GM10847 (cell line): ENCODE measurements around the gene HDAC9.

Source experiments
- POLR2A ChIP-seq: IDR thresholded peaks from 2 replicates; pipeline ENCODE4 v1.6.1; 2011; ENCODE audit not compliant: insufficient read length; ENCODE audit errors: extremely low read depth

The HDAC9 gene

DNA sequence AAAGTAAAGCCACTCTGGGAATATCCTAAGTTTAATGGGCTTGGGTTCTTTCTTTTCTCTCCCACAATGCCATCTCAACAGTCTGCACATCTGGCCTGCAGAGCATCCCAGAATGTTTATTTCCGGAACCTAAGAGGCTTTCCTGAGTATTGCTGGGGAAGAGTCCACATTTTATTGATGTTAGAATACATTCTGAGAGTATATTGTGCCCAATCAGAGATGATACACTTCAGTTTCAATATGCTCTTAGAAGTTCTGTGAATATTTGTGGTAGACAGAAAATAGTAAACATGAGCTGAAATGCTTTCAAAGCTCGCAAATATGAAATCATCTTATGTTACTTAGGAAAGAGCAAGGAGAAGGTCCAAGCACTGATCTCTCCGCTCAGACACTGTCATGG, 421.3 kb downstream of the HDAC9 start:
- TF ChIP-seq POLR2A: no peak

DNA sequence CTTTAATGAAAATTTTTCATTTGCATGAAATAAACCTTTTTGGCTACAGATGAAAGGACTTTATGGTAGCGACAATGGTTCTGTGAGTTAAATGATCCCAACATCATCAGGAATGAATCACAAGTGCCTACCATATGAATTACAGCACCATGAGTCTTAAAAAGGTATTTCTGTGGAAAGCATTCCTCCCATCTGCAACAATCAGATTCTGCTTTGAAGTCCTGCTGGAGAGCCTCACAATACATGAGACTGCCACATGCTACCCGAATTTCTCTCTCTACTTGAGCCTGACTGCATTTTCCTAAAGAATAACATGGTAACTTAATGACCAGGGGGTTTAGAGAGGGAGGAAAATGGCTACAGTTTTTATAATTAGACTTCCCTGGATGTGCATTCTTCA, 431.6 kb downstream of the HDAC9 start:
- TF ChIP-seq POLR2A: no peak

DNA sequence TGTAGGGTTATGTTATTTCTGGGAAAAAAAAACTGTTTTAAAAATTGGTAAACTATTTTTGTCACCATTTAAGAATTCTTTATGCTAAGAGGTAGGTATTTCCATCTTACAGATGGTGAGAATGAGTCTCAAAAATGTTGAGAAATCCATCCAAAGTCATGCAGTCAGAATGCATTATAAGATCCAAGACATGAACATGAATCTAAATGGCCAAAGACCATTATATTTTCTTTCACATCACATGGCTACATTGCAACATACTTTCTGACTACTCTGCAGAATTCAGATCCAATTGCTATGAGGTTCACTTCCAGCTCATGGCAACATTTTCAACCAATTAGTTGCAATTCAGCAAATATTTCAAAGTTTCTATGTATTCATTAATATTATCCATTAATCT, 440.7 kb downstream of the HDAC9 start:
- TF ChIP-seq POLR2A: no peak

DNA sequence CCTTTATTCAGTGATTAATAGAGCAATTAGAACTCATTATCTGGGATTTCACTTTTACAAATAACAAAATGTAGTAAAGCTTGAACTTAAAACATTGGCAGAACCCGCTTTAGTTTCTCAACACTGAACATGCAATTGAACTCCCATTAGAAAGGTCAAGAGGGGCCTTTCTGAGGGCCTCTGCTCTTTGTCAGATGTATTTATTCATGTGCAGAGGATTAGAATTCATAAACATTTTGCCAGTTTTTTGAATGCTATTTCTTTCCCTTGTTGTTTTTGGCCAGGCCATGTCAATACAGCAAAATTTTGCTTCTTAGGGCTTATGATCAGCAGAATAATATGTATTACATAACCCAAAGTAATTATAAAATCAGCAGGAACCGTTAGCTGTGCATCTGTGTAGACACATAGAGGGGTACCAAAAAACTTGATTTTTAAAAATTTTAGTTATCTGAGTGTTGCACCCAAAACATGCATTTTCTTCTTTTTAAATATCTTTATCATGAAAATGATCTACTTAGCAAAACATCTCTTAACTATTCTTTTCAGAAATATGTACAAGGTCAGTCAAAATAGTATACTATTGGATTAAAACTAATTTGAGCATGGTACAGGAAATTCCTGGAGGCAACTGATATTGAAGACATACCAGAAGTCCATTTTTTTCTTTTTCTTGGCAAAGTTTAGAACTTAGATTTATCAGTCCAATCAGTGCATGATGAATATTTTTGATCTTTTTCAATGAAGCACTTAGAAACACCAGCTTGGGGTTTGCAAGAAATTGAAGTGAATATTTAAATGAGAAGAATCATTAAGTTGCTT, 444.4 kb downstream of the HDAC9 start:
- TF ChIP-seq POLR2A: no peak

DNA sequence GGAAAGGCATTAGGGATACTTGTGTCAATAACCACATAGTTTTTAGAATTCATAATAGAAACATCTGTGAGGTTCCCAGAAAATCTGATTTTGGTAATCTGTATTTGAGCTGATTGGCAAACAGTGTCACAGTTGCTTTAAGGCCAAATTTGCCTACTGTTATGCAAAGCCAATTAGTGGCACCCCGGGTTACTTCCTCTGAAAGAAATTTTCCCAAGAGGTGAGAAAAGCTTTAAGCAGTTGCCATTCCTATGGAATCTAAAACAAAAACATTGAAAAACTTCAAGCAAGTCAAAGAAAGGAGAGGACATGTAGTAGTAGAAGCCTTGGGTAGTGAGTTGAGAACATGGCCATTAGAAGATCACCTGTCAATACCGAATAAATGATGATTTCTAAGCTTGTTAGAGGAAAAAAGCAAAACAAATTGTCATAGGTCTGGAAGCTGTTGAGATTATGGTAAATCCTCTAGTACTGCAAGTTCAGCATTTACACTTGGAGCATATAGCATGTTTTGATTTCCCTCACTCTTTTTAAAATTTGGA, 445.1 kb downstream of the HDAC9 start:
- no peak for TF ChIP-seq POLR2A

DNA sequence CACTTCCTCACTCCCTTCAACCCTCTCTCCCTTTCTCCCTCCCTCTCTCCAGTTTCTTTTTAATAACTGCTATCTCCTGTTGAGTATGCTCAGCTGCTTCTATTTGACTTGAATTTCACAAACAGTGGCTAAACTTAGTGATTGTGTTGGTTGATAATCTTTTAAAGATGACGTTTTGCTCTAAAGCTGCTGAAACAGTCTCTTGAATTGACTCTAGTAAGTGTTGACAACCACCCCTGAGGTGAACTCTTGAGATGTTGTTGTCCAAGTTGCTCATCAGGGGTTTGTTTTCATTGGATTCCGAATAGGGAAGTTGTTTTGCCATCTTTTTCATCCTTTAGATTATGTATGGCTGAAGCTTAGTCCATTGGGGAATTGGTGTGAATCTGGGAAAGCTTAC, 445.7 kb downstream of the HDAC9 start:
- no peak for TF ChIP-seq POLR2A

DNA sequence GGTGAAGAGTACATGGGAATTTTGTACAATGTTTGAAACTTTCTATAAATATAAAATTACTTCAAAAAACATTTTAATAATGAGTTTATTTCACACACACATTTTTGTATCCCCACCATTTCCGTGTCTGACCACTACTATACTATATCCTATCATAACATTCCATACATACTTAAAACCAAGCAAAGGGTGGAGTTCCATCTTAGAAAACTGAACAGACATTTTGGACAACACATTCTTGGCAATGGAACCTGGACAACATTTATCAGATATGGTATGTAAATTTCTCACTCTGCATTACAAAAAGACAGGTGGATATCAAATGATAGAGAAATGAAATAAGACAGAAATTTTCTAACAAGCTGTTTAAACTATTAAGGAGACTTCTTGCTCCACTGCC, 453.0 kb downstream of the HDAC9 start:
- no peak for TF ChIP-seq POLR2A

DNA sequence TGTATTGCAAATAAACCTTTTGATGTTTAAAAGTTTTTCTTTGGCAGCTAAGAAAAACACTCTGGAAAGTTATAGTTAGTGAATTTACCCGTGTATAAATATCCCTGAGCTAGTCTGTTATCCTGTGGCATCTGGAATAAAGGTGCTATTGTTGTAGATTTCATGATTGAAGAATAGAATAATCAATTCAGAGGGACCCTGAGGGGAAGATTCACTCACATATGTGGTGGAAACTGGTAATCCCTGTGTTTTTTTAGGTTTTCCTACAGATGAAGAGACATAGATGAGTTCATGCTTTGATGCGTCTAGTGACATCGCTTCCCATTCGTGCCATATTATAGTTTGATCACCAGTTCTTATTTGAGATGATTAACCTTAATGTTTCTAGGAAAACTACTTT, 457.3 kb downstream of the HDAC9 start:
- TF ChIP-seq POLR2A: no peak

DNA sequence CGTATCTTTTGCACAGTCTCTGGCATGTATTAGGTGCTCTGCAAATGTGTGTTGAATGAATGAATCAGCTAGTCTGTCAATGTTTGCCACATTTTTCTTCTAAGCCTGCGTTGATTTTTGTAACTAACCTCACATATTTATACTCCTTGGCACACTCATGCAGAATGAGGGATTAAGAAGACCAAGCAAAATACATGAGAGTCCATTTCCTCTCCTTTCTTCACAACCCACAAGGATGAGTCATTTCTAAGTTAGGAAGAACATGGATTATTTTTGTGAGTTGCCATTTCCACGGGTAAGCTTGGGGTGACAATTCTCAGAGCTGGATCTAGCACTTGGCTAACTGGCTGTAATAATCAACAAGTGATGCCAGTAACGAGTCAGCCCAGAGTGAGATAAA, 463.1 kb downstream of the HDAC9 start:
- no peak for TF ChIP-seq POLR2A

DNA sequence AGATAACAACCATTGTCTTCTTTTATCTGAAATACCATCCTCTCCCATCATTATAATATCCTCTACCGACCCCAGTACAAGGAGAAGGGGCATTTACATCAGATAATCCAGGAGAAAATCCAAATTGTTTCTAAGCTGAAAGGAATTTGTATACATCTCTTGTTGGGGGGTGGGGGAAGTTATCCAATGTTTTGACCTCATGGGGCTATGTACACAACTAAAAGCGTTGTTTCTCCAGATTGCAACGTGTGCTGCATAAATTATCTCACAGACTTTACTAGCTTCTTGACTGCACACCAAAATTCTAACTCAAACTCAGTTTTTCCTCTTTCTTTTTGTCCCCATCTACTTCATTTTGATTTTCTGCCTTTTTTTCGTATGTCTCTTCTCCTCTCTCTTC, 465.2 kb downstream of the HDAC9 start:
- no peak for TF ChIP-seq POLR2A

DNA sequence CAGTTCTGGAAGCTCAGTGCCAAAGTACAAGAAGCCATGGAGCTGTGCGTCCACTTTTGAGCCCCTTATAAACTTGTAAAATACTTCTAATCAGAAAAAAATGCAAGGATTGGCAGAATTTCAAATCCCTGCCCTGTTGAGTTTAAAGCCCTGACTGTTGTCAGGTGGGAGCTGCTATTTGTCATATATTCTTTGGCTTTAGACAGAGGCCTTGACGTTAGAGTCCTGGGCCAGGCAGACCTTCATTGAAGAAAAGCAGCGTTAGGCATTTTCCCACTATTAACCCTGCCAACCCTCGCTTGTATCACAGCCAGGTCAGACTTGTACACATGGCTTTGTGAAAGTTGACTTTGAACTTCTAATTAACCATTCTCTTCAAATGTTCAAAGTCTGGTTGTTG, 466.5 kb downstream of the HDAC9 start:
- TF ChIP-seq POLR2A: no peak

DNA sequence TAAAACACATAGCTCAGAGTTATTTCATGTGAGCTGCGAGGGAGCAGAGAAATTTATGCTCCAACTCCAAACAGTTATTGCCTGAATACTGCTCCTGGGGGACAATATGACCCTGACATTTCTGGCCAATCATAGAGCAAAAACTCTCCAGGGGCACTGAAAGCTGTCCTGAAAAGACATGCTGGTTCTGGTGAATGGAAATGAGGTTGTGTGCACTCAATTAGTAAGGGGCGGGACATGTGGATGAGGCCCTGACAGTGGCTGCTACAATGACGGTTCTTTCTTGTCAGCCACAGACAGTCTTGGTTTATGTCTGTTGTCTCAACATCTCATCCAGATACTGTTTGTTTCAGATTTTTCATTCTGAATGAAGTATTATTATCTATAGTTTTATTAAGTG, 470.1 kb downstream of the HDAC9 start:
- TF ChIP-seq POLR2A: no peak

DNA sequence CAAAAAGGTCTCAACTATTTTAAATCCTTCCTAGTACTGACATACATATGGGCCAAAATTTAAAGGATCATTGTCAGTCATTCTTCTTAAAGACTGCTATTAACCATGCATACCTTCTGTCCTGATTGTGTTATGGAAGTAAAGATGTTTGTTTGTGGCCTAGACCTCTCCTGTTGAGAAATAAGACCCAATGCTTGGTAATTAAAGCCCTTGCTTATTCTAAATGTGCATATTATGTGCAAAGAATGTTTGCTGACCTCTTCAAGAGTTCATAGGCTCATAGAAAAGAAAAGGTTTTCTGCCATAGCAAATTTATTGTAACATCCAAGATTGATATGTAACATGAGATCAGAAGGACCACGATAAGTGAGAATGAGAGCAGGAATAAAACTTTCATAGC, 476.3 kb downstream of the HDAC9 start:
- no peak for TF ChIP-seq POLR2A

DNA sequence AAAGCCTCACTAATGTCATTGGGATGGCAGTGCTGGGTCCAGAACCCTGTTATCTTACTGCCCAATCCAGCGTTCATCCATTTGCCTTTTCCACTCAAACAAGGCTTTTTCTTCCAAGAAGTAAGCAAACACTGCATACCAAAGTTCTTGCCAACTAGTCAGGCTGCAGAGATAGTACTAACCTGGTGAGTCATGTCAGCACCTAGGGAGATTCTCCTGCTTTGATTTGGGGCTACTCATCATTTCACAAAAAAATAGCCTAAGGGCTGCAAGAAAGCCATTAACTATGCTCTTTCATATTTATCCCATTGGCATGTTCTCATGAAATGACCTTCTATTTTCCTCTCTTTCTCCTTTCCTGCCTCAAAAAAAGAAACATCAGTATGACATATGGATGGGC, 479.3 kb downstream of the HDAC9 start:
- TF ChIP-seq POLR2A: no peak

DNA sequence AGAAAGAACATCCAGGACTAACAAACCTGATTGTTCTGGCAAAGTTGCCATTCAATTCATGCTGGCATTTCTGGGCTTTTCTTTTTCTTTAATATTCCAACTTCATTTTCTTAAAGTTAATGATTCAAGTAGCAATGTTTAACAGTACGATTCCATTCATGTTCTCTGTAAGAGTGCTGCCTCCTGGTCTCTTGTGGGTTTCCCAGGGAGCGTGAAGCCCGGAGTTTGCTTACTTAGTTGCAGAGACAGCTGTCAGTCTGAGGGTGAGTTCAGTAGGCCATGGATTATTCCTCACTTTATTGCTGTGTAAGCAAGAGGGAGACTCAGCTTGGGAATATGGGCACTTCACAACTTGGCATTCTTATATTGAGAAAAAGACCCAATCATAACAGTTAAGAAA, 479.7 kb downstream of the HDAC9 start:
- TF ChIP-seq POLR2A: no peak

DNA sequence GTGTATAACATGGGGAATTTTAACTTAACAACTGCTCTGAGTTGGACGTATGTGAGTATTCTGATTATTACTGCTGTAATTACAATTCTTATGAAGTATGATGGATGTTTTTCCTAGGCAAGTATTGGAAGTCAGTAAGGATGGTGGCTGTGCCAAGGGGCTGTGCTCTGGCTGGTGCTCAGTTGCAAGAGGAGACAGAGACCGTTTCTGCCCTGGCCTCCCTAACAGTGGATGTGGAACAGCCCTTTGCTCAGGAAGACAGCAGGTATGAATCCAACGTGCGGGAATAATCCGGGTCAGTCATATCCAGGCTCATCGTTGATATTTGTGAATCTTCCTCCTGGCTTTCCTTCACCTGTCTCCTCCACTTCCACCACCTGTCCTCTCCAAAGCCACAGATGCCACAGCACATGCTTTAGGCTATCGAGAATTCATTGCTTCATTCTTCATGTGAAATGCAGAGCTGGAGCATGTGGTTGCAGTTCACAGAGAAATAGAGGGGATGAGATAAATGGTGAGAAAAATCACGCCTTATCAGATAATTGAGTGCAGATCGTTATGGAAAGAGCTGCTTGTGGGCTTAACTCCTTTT, 480.2 kb downstream of the HDAC9 start:
- TF ChIP-seq POLR2A: no peak
